HEK293 (cell line): ENCODE data around the gene OTUB1.
A peak's percentile ranks its signal among the peaks of the same experiment; 100 is the strongest.
"Not testable (repeated sequence)": the region's sequence is repeated elsewhere in the genome, so short reads cannot be mapped to it uniquely, and the experiment has no call there.

Experiments
- CTCF ChIA-PET: fragments of 350-600 bp; formaldehyde crosslinking; extraction: SDS; loops from one replicate; lab custom pipeline; 2021; ENCODE audit warnings: antibody characterized with exemption; lab: Yijun Ruan, JAX
- POLR2A ChIA-PET: fragments of 300-600 bp; formaldehyde crosslinking; extraction: SDS; loops from one replicate; lab custom pipeline; 2020; ENCODE audit warnings: antibody characterized with exemption, inconsistent platforms; lab: Yijun Ruan, JAX
- H3K27ac ChIP-seq: fragments of 200-500 bp; sonication (Bioruptor generic); 2 replicates; pipeline ENCODE4 v1.5.1; 2014; ENCODE audit warnings: low read depth, low read length, control low read depth, inconsistent platforms; ENCODE audit errors: extremely low read depth
- H3K36me3 ChIP-seq, 2 experiments: fragments of 200-500 bp in 1 of 2; sonication (Bioruptor generic) in 1 of 2; 1 replicate in 1 of 2; 2 replicates in 1 of 2; pipeline ENCODE4 v1.5.1; 2014 to 2017; ENCODE audit warnings: inconsistent platforms in 2 of 2, low read length in 2 of 2; ENCODE audit not compliant: control insufficient read depth in 2 of 2, insufficient read depth in 1 of 2
- H3K4me1 ChIP-seq: fragments of 200-500 bp; sonication (Bioruptor generic); 2 replicates; pipeline ENCODE4 v1.5.1; 2014; ENCODE audit warnings: mild to moderate bottlenecking, low read length, inconsistent platforms; ENCODE audit not compliant: control insufficient read depth, insufficient read depth
- H3K4me3 ChIP-seq: 2 replicates; pipeline ENCODE4 v1.5.1; 2011; ENCODE audit warnings: low read depth, mild to moderate bottlenecking, control low read depth, low read length, moderate library complexity
- H3K9me3 ChIP-seq: fragments of 200-500 bp; sonication (Bioruptor generic); 2 replicates; pipeline ENCODE4 v1.5.1; 2014; ENCODE audit warnings: low read depth, low read length, inconsistent platforms; ENCODE audit not compliant: control insufficient read depth, insufficient read depth
- BCL11A ChIP-seq: fragments of 450-650 bp; formaldehyde crosslinking; IDR thresholded peaks from 2 replicates; pipeline ENCODE4 v1.5.1; 2016; ENCODE audit warnings: low read depth, missing biosample characterization, missing genetic modification characterization
- ELK4 ChIP-seq: IDR thresholded peaks from 2 replicates; pipeline ENCODE4 v1.6.1; 2011; ENCODE audit warnings: mild to moderate bottlenecking, low read depth, low read length, borderline replicate concordance
- GLI2 ChIP-seq: fragments of 450-650 bp; formaldehyde crosslinking; IDR thresholded peaks from 2 replicates; pipeline ENCODE4; 2017; ENCODE audit warnings: missing biosample characterization, missing genetic modification characterization, low read depth, borderline replicate concordance
- GLIS2 ChIP-seq: fragments of 450-650 bp; formaldehyde crosslinking; IDR thresholded peaks from 2 replicates; pipeline ENCODE4 v1.5.1; 2016; ENCODE audit warnings: missing biosample characterization, missing genetic modification characterization
- HOXA7 ChIP-seq: sonication (generic); formaldehyde crosslinking; IDR thresholded peaks from 2 replicates; pipeline ENCODE4 v1.8.1; 2022; ENCODE audit warnings: missing genetic modification reagents, borderline replicate concordance
- HOXC10 ChIP-seq: sonication (generic); formaldehyde crosslinking; IDR thresholded peaks from 2 replicates; pipeline ENCODE4 v1.8.1; 2023; ENCODE audit warnings: mild to moderate bottlenecking, missing genetic modification reagents
- HOXD13 ChIP-seq: sonication (generic); formaldehyde crosslinking; IDR thresholded peaks from 2 replicates; pipeline ENCODE4 v1.8.0; 2022; ENCODE audit warnings: missing genetic modification reagents, borderline replicate concordance
- INSM2 ChIP-seq: fragments of 450-650 bp; formaldehyde crosslinking; IDR thresholded peaks from 2 replicates; pipeline ENCODE4 v1.5.1; 2016; ENCODE audit warnings: missing biosample characterization, missing genetic modification characterization
- KLF10 ChIP-seq: fragments of 450-650 bp; IDR thresholded peaks from 2 replicates; pipeline ENCODE4 v1.5.1; 2018; ENCODE audit warnings: missing biosample characterization, mild to moderate bottlenecking, missing genetic modification characterization
- KLF8 ChIP-seq: fragments of 450-650 bp; formaldehyde crosslinking; IDR thresholded peaks from 2 replicates; pipeline ENCODE4 v1.5.1; 2016; ENCODE audit warnings: missing biosample characterization, missing genetic modification characterization
- MEIS1 ChIP-seq: sonication (generic); formaldehyde crosslinking; IDR thresholded peaks from 2 replicates; pipeline ENCODE4 v1.8.1; 2022; ENCODE audit warnings: missing genetic modification reagents, mild to moderate bottlenecking, borderline replicate concordance
- RBAK ChIP-seq: fragments of 450-650 bp; formaldehyde crosslinking; IDR thresholded peaks from 2 replicates; pipeline ENCODE4 v1.5.1; 2016; ENCODE audit warnings: missing biosample characterization, missing genetic modification characterization
- SCRT1 ChIP-seq: fragments of 450-650 bp; formaldehyde crosslinking; IDR thresholded peaks from 2 replicates; pipeline ENCODE4 v1.5.1; 2016; ENCODE audit warnings: missing biosample characterization, missing genetic modification characterization, borderline replicate concordance
- YY1 ChIP-seq: fragments of 450-650 bp; formaldehyde crosslinking; IDR thresholded peaks from 2 replicates; pipeline ENCODE4 v1.5.1; 2018; ENCODE audit warnings: missing biosample characterization, missing genetic modification characterization
- YY2 ChIP-seq: fragments of 450-650 bp; formaldehyde crosslinking; IDR thresholded peaks from 2 replicates; pipeline ENCODE4 v1.5.1; 2016; ENCODE audit warnings: missing biosample characterization, missing genetic modification characterization
- ZBTB20 ChIP-seq: fragments of 450-650 bp; formaldehyde crosslinking; IDR thresholded peaks from 2 replicates; pipeline ENCODE4 v1.5.1; 2016; ENCODE audit warnings: missing biosample characterization, missing genetic modification characterization
- ZBTB48 ChIP-seq: fragments of 450-650 bp; formaldehyde crosslinking; IDR thresholded peaks from 2 replicates; pipeline ENCODE4 v1.5.1; 2016; ENCODE audit warnings: missing biosample characterization, missing genetic modification characterization
- ZBTB6 ChIP-seq: fragments of 450-650 bp; formaldehyde crosslinking; IDR thresholded peaks from 2 replicates; pipeline ENCODE4 v1.5.1; 2017; ENCODE audit warnings: missing biosample characterization, missing genetic modification characterization
- ZBTB8A ChIP-seq: fragments of 450-650 bp; formaldehyde crosslinking; IDR thresholded peaks from 2 replicates; pipeline ENCODE4 v1.5.1; 2016; ENCODE audit warnings: missing biosample characterization, missing genetic modification characterization
- ZNF121 ChIP-seq: fragments of 450-650 bp; formaldehyde crosslinking; IDR thresholded peaks from 2 replicates; pipeline ENCODE4 v1.5.1; 2016; ENCODE audit warnings: missing biosample characterization, missing genetic modification characterization
- ZNF146 ChIP-seq: fragments of 450-650 bp; formaldehyde crosslinking; IDR thresholded peaks from 2 replicates; pipeline ENCODE4 v1.5.1; 2016; ENCODE audit warnings: missing biosample characterization, missing genetic modification characterization
- ZNF157 ChIP-seq: fragments of 450-650 bp; formaldehyde crosslinking; IDR thresholded peaks from 2 replicates; pipeline ENCODE4 v1.5.1; 2016; ENCODE audit warnings: missing biosample characterization, missing genetic modification characterization
- ZNF2 ChIP-seq: fragments of 450-650 bp; formaldehyde crosslinking; IDR thresholded peaks from 2 replicates; pipeline ENCODE4 v1.5.1; 2016; ENCODE audit warnings: missing biosample characterization, missing genetic modification characterization
- ZNF335 ChIP-seq: fragments of 450-650 bp; formaldehyde crosslinking; conservative IDR thresholded peaks from 2 replicates; pipeline ENCODE4 v1.5.1; 2016; ENCODE audit warnings: missing biosample characterization, missing genetic modification characterization
- ZNF394 ChIP-seq: fragments of 450-650 bp; formaldehyde crosslinking; IDR thresholded peaks from 2 replicates; pipeline ENCODE4 v1.5.1; 2016; ENCODE audit warnings: missing biosample characterization, missing genetic modification characterization, mild to moderate bottlenecking, moderate library complexity, borderline replicate concordance
- ZNF521 ChIP-seq: fragments of 450-650 bp; formaldehyde crosslinking; IDR thresholded peaks from 2 replicates; pipeline ENCODE4 v1.5.1; 2017; ENCODE audit warnings: missing biosample characterization, mild to moderate bottlenecking, missing genetic modification characterization
- ZNF561 ChIP-seq: fragments of 450-650 bp; IDR thresholded peaks from 2 replicates; pipeline ENCODE4 v1.5.1; 2018; ENCODE audit warnings: missing biosample characterization, missing genetic modification characterization, borderline replicate concordance
- ZNF707 ChIP-seq: fragments of 450-650 bp; formaldehyde crosslinking; IDR thresholded peaks from 2 replicates; pipeline ENCODE4 v1.5.1; 2016; ENCODE audit warnings: missing biosample characterization, missing genetic modification characterization
- ZNF747 ChIP-seq: fragments of 450-650 bp; formaldehyde crosslinking; IDR thresholded peaks from 2 replicates; pipeline ENCODE4 v1.5.1; 2016; ENCODE audit warnings: missing biosample characterization, missing genetic modification characterization
- ZNF76 ChIP-seq: fragments of 450-650 bp; formaldehyde crosslinking; IDR thresholded peaks from 2 replicates; pipeline ENCODE4; 2016; ENCODE audit warnings: low read depth, missing biosample characterization, missing genetic modification characterization, borderline replicate concordance
- ZXDB ChIP-seq: fragments of 450-650 bp; formaldehyde crosslinking; IDR thresholded peaks from 2 replicates; pipeline ENCODE4 v1.5.1; 2016; ENCODE audit warnings: missing biosample characterization, missing genetic modification characterization

Gene OTUB1

GRCh38 chr11:63973912-63974258, 12.4 kb upstream of the OTUB1 start:
- H3K27ac ChIP-seq, H3K9me3 ChIP-seq, H3K4me3 ChIP-seq, H3K4me1 ChIP-seq: not testable (repeated sequence)
- peaks cover 0 to 14% of the 10 kb centered on the region in 2 experiments; a peak in 2 of 3 replicates for H3K36me3 ChIP-seq
- POLR2A ChIA-PET, result interaction anchor here (0.6 to 1.3 kb wide), 11 partner anchors 8 to 451 kb away, joined by 3 to 11 read pairs (median 4); partner anchors contain the start of genes MACROD1, OTUB1 and STIP1
- CTCF ChIA-PET, result interaction anchor here (0.6 to 1.4 kb wide), 2 partner anchors 27 to 180 kb away, joined by 3 read pairs; no protein-coding TSS in a partner anchor
- 0 out of 2 replicates have a peak, but pooled peaks have one; percentile 29 for TF ChIP-seq ZNF707 (tag by site-specific recombination)

- peak within 1 kb of the TSS; percentile 96 for H3K4me3 ChIP-seq
- H3K36me3 ChIP-seq, result peaks cover 0 to 18% of the 10 kb centered on the region in 2 experiments; a peak in 2 of 3 replicates
- ChIA-PET CTCF (interaction anchor here (0.6 to 1.4 kb wide), 4 partner anchors 28 to 180 kb away, joined by 3 to 7 read pairs (median 3); no protein-coding TSS in a partner anchor), POLR2A (interaction anchor here (0.6 to 1.3 kb wide), 9 partner anchors 9 to 211 kb away, joined by 3 to 11 read pairs (median 4); partner anchors contain the start of genes MACROD1, OTUB1 and STIP1)
- no peaks in the 10 kb centered on the region for H3K4me1 ChIP-seq
- H3K27ac ChIP-seq, result peak within 1 kb of the TSS; percentile 84
- H3K9me3 ChIP-seq, result no peaks in the 10 kb centered on the region
- peak; percentile 28; the same call in 1 of the 2 replicates for TF ChIP-seq INSM2 (tag by site-specific recombination)
- peak; percentile 75; the same call in 1 of the 2 replicates for TF ChIP-seq GLIS2 (tag by site-specific recombination)
- TF ChIP-seq BCL11A (tag by site-specific recombination), result peak; percentile 93
- TF ChIP-seq ELK4, result peak; percentile 82; the same call in 1 of the 2 replicates
- 0 out of 2 replicates have a peak, but pooled peaks have one; percentile 18 for TF ChIP-seq ZBTB20 (tag by site-specific recombination)
- TF ChIP-seq YY1 (tag by site-specific recombination), result peak; percentile 85
- TF ChIP-seq ZNF747 (tag by site-specific recombination), result no peak
- TF ChIP-seq SCRT1, result no peak
- peak; percentile 94 for TF ChIP-seq ZNF121 (tag by site-specific recombination)
- no peak for TF ChIP-seq RBAK
- peak; percentile 85 for TF ChIP-seq ZNF2 (tag by site-specific recombination)
- TF ChIP-seq YY2 (tag by site-specific recombination), result peak; percentile 72; the same call in 1 of the 2 replicates
- no peak for TF ChIP-seq ZNF521 (tag by site-specific recombination)
- peak; percentile 34; the same call in 1 of the 2 replicates for TF ChIP-seq ZNF394 (tag by site-specific recombination)
- TF ChIP-seq ZBTB6 (tag by site-specific recombination), result no peak
- TF ChIP-seq ZNF157 (tag by site-specific recombination), result no peak
- TF ChIP-seq KLF10 (tag by site-specific recombination), result peak; percentile 71
- peak; percentile 79 for TF ChIP-seq HOXD13 (CRISPR knock-in tag)
- peak; percentile 86 for TF ChIP-seq ZNF76
- no peak for TF ChIP-seq HOXA7
- peak; percentile 91 for TF ChIP-seq ZNF335 (tag by site-specific recombination)
- TF ChIP-seq GLI2 (tag by site-specific recombination), result no peak
- TF ChIP-seq ZNF561 (tag by site-specific recombination), result peak; percentile 55; the same call in 1 of the 2 replicates
- peak; percentile 22 for TF ChIP-seq ZBTB8A (tag by site-specific recombination)
- TF ChIP-seq MEIS1 (CRISPR knock-in tag), result peak; percentile 46; the same call in 1 of the 2 replicates
- peak; percentile 20; the same call in 1 of the 2 replicates for TF ChIP-seq ZBTB48
- TF ChIP-seq ZNF146 (tag by site-specific recombination), result 0 out of 2 replicates have a peak, but pooled peaks have one; percentile 12
- TF ChIP-seq ZXDB, result peak; percentile 82
- TF ChIP-seq KLF8 (tag by site-specific recombination), result peak; percentile 49
- TF ChIP-seq HOXC10 (CRISPR knock-in tag), result 0 out of 2 replicates have a peak, but pooled peaks have one; percentile 25
Measured at GRCh38 chr11:63974259-63975143, 11.7 kb upstream of the OTUB1 start, which contains the start of gene COX8A. TSS of gene COX8A (plus strand) at chr11:63974620. CDS start at chr11:63974681, 61 bp downstream.
